A673 (cell line): ENCODE results near the gene FES. TPM values are rescaled to one million over a fixed set of nuclear protein-coding genes. Genes with fewer than 3 reads are reported as not detected.

Experiments
- BruUV-seq: library from RNA; stranded (reverse); fragments of 400-500 nt; replicated peaks from 2 replicates; lab custom pipeline; 2021; lab: Mats Ljungman, UMichigan
- CTCF ChIA-PET: fragments of 300-600 bp; sonication (Branson Sonifier 250); formaldehyde crosslinking; loops from one replicate; lab custom pipeline; 2022; ENCODE audit warnings: antibody characterized with exemption; lab: Charles Lee
- POLR2A ChIA-PET: fragments of 300-600 bp; sonication (Branson Sonifier 250); formaldehyde crosslinking; loops from one replicate; lab custom pipeline; 2022; ENCODE audit warnings: antibody characterized with exemption; ENCODE audit not compliant: low non-redundant PET; lab: Charles Lee
- DNase-seq: peaks from one replicate; pipeline ENCODE4 v3.0.0-alpha.2; 2015; ENCODE audit warnings: low spot score
- H3K27ac ChIP-seq: fragments of 200-600 bp; sonication (generic); 2 replicates; pipeline ENCODE4 v1.5.1; 2016; ENCODE audit warnings: mixed run types, low read depth, mild to moderate bottlenecking, mixed read lengths, antibody characterized with exemption, low read length; ENCODE audit not compliant: poor library complexity, severe bottlenecking
- H3K27me3 ChIP-seq: fragments of 200-600 bp; sonication (generic); replicated peaks from 2 replicates; pipeline ENCODE4 v1.6.1; 2017; ENCODE audit warnings: mixed run types, low read depth, mild to moderate bottlenecking, mixed read lengths, antibody characterized with exemption, low read length; ENCODE audit not compliant: insufficient read depth, poor library complexity
- H3K36me3 ChIP-seq: fragments of 200-600 bp; sonication (generic); 2 replicates; pipeline ENCODE4 v1.6.1; 2016; ENCODE audit warnings: mixed run types, mild to moderate bottlenecking, mixed read lengths, antibody characterized with exemption, low read length; ENCODE audit not compliant: insufficient read depth, poor library complexity, severe bottlenecking
- H3K4me1 ChIP-seq: fragments of 200-600 bp; sonication (generic); 2 replicates; pipeline ENCODE4 v1.6.1; 2017; ENCODE audit warnings: mixed run types, mild to moderate bottlenecking, mixed read lengths, antibody characterized with exemption, low read length; ENCODE audit not compliant: insufficient read depth, poor library complexity, severe bottlenecking
- H3K4me3 ChIP-seq: fragments of 200-600 bp; sonication (generic); 2 replicates; pipeline ENCODE4 v1.5.1; 2016; ENCODE audit warnings: low read depth, mixed run types, mild to moderate bottlenecking, mixed read lengths, low read length; ENCODE audit not compliant: poor library complexity, severe bottlenecking
- H3K9me3 ChIP-seq: fragments of 200-600 bp; sonication (generic); 2 replicates; pipeline ENCODE4 v1.6.1; 2016; ENCODE audit warnings: mixed run types, low read depth, mild to moderate bottlenecking, mixed read lengths, antibody characterized with exemption, low read length; ENCODE audit not compliant: poor library complexity, severe bottlenecking
- CTCF ChIP-seq: fragments of 300-800, 200-600 bp; sonication (generic); conservative IDR thresholded peaks from 2 replicates; pipeline ENCODE4 v1.5.1; 2017; ENCODE audit warnings: low read depth, mild to moderate bottlenecking, antibody characterized with exemption, low read length, moderate library complexity, mixed read lengths
- EZH2 ChIP-seq: fragments of 200-600 bp; sonication (generic); IDR thresholded peaks from 2 replicates; pipeline ENCODE4 v1.6.1; 2017; ENCODE audit warnings: borderline replicate concordance, low read depth, mild to moderate bottlenecking, mixed read lengths, antibody characterized with exemption, low read length; ENCODE audit not compliant: poor library complexity, severe bottlenecking
- intact Hi-C: fragments of 100-400 bp; cut with micrococcal nuclease; formaldehyde crosslinking; loops from one replicate; pipeline ENCODE4 v1.10.0; 2022; ENCODE audit not compliant: unreplicated experiment
- total RNA-seq: library from RNA; stranded (reverse); gene quantifications from 2 replicates; pipeline ENCODE4 v1.2.3, GENCODE V29; 2021

The FES gene
- total RNA-seq, 1 experiment from 2014 or later = 3.8 TPM

- TF ChIP-seq CTCF (no peak), EZH2 (no peak)
- Histone ChIP-seq H3K4me3 (no peak overlapping the region), H3K27me3 (no peaks in the 10 kb centered on the region), H3K36me3 (peaks cover 36% of the 10 kb centered on the region), H3K4me1 (no peaks in the 10 kb centered on the region), H3K27ac (no peak overlapping the region), H3K9me3 (no peaks in the 10 kb centered on the region)
- DNase-seq = no peak
- intact Hi-C loops = no loop called here
- CTCF ChIA-PET = no interaction called here
- BruUV-seq = no TSS peak
- POLR2A ChIA-PET = no interaction called here
These were observed 2.2 kb upstream of the FES start for GRCh38 chr15:90881978-90882721.

GRCh38 chr15:90882781-90883525 is 1.4 kb upstream of the FES start:
- H3K27me3 ChIP-seq = no peaks in the 10 kb centered on the region
- CTCF ChIA-PET = no interaction called here
- DNase-seq = no peak
- POLR2A ChIA-PET = no interaction called here
- no peak overlapping the region for H3K4me3 ChIP-seq
- H3K36me3 ChIP-seq = peaks cover 29% of the 10 kb centered on the region
- H3K9me3 ChIP-seq = no peaks in the 10 kb centered on the region
- TSS peak; percentile 50 for BruUV-seq
- intact Hi-C loops = no loop called here
- TF ChIP-seq CTCF (no peak), EZH2 (no peak)
- H3K27ac ChIP-seq = peak overlapping the region; percentile 42
- no peaks in the 10 kb centered on the region for H3K4me1 ChIP-seq

GRCh38 chr15:90883526-90883975 is 753 bp upstream of the FES start:
- H3K27ac ChIP-seq = peak overlapping the region; percentile 42

More at GRCh38 chr15:90883526-90883975, 753 bp upstream of the FES start:
- no peaks in the 10 kb centered on the region for H3K4me1 ChIP-seq
- H3K9me3 ChIP-seq = no peaks in the 10 kb centered on the region
- no TSS peak for BruUV-seq
- H3K27me3 ChIP-seq = no peaks in the 10 kb centered on the region
- CTCF ChIA-PET = no interaction called here
- POLR2A ChIA-PET = no interaction called here
- DNase-seq = no peak
- TF ChIP-seq CTCF (no peak), EZH2 (no peak)
- intact Hi-C loops = no loop called here
- peaks cover 25% of the 10 kb centered on the region for H3K36me3 ChIP-seq
- H3K4me3 ChIP-seq = no peak overlapping the region
